Measurements from ENCODE around the gene VAMP4.
"Not testable (repeated sequence)": the region's sequence is repeated elsewhere in the genome, so short reads cannot be mapped to it uniquely, and the experiment has no call there.

VAMP4 gene

DNA sequence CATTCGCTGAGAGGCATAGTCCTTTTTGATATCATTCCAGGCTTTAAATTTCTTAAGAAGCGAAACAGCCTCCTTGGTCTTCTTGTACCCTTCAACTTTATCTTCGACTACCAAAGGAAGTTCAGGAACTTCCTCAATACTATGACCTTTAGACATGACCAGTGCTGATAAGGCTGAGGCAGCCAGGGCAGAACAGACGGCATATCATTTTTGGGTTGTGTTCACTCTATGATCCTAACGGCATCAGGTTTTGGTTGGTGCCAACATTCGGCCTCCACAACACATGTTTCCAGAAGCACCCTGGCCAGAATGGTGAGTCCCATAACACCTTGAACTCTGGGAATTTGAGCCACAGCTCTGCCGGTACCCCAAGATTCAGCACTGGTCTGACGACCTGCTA is 58.0 kb downstream of the VAMP4 start:
- no peak for DNase-seq

- DNase-seq = no peak
These were observed 61.5 kb downstream of the VAMP4 start for GRCh38 chr1:171680339-171680738.

DNA sequence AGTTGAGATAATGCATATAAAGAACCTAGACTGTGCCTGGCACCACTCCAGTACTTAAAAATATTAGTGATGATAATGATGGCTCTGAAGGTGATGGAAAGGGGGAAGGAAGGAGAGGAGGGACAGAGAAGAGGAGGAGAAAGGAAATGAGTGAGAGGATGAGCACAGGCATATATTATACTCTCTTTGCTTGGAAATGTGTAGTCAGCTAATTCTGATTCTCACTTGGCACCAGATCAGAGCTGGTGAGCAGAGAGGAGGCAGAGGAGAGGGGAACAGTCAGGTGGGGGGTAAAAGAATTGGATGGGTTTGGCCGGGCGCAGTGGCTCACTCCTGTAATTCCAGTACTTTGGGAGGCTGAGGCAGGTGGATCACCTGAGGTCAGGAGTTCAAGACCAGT is 65.0 kb downstream of the VAMP4 start:
- DNase-seq = no peak

- DNase-seq = no peak
These were observed 67.1 kb downstream of the VAMP4 start for GRCh38 chr1:171674431-171675405.

DNA sequence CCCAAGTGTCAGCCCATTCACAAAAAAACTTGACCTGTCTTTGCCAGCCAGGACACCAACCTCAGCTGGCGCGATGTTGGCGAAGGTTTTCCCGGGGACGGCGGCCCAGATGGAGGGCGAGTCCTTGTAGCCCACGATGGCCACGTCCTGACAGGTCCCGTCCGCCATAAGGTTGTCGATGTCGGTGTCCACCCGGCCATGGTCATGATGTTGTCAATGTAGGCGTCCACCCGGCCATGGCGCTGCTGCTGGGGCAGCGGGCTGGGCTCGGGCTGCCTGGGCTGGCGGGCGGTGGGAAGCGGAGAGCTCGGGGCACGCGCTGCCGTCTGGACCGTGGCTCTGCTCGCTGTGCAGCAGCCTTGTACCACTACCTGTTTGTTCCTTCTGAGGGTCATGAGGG is 71.1 kb downstream of the VAMP4 start:
- no peak for DNase-seq

- no peak for DNase-seq
These were observed 73.5 kb downstream of the VAMP4 start for GRCh38 chr1:171668372-171668771.

DNA sequence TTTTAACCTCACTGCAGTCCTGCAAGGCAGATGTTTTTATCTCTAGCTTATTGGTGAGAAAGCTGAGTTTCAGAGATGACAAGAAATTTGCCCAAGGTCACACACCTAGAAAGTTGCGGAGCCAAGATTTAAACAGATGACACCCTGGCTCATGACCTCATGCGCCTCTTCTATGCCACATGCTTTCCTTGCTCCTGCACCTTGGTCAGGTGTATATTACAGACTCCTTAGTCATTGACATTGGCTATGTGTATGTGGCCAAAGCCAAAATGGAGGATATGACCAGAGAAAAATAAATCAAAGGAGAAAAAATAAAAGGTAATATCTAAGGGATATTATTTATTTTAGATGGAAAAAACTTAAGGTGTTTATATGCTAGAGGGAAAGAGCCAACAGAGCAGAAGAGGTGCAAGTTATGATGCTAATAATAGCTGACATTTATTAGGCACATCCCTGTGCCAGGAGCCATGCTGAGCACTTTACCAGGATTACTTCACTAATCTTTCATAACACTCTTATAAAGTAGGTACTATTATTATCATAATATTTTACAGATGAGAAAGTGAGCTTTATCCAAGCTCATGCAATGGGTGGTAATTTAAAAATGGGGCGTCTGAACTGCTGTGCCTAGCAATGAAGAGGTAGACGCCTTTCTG is 75.6 kb downstream of the VAMP4 start:
- no peak for DNase-seq

GRCh38 chr1:171664976-171665375 is 76.9 kb downstream of the VAMP4 start:
- no peak for DNase-seq

DNA sequence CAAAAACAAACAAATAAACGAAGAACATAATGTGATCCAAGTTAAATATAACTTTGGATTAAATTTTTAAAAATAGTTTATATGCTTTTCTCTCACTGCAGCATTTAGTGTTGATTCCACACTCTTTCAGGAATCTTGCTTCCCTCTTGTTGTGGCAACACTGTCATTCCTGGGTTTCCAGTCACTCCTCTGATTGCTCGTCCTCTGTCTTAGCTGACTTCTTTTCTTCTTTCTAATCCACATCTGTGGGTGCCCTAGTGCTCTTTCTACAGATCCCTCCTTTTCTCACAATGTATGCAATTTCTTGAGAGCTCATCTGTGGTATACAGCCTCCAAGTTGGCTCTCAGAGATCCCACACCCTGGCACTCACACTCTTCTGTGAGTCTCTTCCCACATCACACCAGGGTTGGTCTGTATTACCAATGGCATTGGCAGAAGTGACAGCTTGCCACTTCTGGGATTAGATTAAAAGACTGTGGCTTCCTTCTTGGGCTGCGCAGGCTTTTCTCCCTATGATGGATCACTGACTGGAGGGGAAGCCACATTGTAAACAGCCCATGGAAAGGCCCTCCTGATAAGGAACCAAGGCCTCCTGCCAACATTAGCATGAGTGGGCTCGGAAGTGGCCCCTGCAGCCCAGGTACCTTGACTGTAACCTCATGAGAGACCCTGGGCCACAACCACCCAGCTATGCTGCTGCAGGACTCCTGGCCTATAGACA is 77.8 kb downstream of the VAMP4 start:
- no peak for DNase-seq

DNA sequence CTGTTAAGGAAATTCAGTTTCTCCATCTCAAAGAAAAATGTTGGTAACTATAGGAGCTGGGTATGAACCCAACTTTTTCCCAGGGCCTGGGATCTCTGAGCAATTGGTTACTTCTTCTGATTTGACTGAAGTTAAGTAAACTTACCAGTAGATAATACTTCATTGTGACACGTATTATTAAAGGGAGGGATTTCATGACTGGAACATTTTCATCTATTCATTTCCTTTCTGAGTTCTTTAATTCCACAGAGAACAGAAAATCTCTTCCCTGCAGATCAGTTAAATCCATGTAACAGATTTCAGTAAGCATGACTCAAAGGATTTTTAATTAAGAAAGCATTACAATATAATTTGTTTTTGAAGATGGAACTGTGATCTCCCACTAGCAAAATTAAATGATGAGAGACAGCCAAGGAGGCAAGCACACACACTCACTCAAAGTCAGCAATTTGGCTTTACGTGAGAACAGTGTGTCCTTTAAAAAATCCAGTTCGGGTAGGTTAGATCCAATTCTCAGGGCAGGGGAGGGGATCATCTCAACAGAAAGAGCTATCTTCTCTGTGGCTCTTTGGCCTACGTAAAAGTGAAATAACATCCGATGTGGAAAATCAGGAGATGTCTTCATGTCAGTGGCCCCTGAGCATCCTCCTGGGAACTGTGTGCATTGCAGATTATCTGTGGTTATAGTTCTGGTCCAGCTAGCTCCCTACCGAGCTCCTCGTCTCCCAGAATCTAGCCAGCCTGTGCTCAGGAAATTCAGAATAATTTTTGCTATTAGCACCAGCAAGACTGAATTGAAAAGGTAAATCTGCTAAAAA is 78.6 kb downstream of the VAMP4 start:
- no peak for DNase-seq

DNA sequence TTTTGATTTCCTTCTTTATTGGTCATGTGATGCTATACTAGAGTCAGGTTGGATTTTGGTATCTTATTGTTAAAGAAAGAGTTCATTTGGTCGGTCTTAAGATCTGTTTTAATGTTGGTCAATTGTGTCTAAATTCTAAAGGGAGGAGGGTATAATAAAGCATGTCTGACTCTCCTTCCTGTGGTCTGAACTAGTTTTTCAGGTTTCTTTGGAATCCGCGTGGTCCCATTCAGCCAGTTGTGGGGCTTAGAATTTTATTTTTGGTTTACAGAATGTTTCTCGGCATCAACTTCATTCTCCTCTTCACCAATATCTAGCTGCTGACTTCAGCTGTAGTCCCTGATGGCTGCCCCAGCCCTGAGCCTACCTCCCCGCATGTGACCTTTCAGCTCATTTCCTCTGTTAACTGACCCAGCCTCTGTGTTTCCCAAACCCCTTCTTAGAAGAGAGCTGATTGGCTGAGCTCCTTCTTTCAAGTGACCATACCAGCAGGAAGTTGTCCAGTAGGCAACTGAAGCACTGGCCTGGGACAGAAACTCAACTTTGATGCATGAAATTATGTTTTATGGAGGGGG is 80.7 kb downstream of the VAMP4 start:
- DNase-seq = no peak

GRCh38 chr1:171656206-171656605 is 85.7 kb downstream of the VAMP4 start:
- not testable (repeated sequence) for DNase-seq

GRCh38 chr1:171655746-171656116 is 86.1 kb downstream of the VAMP4 start:
- DNase-seq = no peak

DNA sequence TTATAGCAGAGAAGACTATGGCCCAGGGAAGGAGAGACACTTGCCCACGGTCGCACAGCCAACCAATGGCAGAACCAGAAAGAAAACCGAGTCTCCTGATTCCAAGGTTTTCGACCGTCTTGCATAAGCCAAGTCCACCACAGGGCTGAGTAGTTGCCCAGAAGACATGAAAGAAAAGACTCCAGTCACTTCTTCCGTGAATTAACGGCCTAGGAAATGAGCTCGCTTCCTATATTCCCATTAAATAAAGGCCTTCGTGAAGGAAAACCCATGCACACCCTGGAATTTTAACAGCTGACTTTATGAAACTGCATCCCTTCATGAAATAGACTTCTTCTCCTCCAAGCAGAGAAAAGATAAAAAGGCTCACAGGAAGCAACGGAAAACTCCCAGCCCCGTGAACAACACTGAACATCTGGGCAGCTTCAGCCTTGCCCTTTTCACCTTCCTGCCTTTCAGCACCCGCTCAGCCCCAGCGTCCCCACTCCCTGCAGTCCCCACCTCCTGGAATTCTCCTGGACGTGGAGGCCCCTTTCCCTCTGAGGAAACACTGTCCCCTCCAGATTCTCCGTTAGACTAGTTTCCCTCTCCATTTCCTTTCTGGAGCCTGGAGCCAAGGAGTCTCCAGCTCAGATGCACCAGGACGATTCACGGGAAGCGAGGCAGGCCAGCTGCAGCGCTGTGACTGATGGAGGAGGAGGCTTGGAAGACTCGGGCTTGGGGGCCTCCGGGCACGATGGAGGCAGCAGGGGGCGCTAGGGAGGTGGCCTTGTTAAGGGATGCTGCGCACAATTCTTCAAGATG is 86.7 kb downstream of the VAMP4 start:
- peak; percentile 89 for DNase-seq

DNA sequence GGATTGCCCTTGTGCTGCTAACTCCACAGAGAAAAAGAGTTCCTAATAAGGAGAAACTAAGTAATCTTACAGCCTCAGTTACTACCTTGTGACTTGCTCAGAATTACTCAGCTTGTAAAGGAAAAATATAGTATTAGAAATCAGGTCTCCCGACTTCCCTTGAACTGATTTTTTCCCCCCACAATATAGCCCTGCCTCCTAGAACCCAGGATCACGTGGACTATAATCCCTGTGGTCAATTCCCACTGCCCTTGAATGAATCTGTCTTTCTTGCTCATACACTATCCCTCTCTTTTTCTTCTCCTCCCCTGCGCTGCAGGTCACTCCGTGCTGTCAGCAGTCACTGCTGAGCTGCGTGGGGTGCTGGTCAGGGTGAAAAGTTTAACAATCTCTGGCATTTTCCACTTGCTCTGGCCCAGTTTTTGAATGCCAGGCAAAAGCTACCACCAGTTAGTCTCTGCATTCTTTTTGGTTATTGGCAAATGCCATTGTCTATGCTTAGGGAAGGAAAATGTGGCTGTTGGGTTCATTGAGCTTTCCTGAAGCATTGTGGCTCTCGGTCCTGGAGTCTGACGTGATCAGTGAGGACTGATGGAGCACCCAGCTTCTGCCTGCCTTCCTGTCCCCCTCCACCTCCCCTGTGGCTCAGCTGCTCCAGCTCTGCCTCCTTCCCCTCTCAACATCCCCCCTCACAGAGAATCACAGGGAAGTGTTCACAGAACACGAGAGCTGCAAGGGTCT is 87.5 kb downstream of the VAMP4 start:
- no peak for DNase-seq

GRCh38 chr1:171653796-171654195 is 88.1 kb downstream of the VAMP4 start:
- DNase-seq = no peak

- DNase-seq = no peak
These were observed 89.5 kb downstream of the VAMP4 start, which contains the start of gene MYOC for GRCh38 chr1:171652234-171652822. MYOC (minus strand) TSS chr1:171652688; CDS start chr1:171652611, 77 bp downstream.

Data from activated CD4-positive, alpha-beta T cell treated with anti-CD3 and anti-CD28 coated beads for 48 hours (primary cell).